GM12878 (cell line): ENCODE measurements around the gene DGKA. TPM values are rescaled to one million over a fixed set of nuclear protein-coding genes. Genes with fewer than 3 reads are reported as not detected.

ENCODE experiments used
- ATAC-seq: fragments of 200-7000 bp; cut with Tn5 transposase; 3 replicates; pipeline ENCODE4 v1.9.1; 2020; ENCODE audit warnings: mild to moderate bottlenecking, moderate library complexity
- BruUV-seq: library from RNA; stranded (reverse); fragments of 400-500 nt; replicated peaks from 2 replicates; lab custom pipeline; 2021; lab: Mats Ljungman, UMichigan
- CTCF ChIA-PET: fragments of 300-600 bp; sonication (Branson Sonifier 250); formaldehyde crosslinking; extraction: SDS; loops from one replicate; lab custom pipeline; 2021; ENCODE audit warnings: inconsistent platforms; lab: Yijun Ruan, JAX
- POLR2A ChIA-PET: fragments of 350-600 bp; formaldehyde crosslinking; extraction: SDS; loops from one replicate; lab custom pipeline; 2021; ENCODE audit warnings: inconsistent platforms; lab: Charles Lee
- RAD21 ChIA-PET: fragments of 300-600 bp; sonication (Branson Sonifier 250); formaldehyde crosslinking; loops from one replicate; lab custom pipeline; 2023; ENCODE audit warnings: antibody characterized with exemption; ENCODE audit not compliant: unreplicated experiment; lab: Charles Lee
- SMC1A ChIA-PET: fragments of 300-600 bp; sonication (Branson Sonifier 250); formaldehyde crosslinking; loops from one replicate; lab custom pipeline; 2023; ENCODE audit not compliant: unreplicated experiment, uncharacterized antibody; lab: Charles Lee
- DNase-seq: peaks from one replicate; pipeline ENCODE4 v3.0.0-alpha.2; 2011; ENCODE audit warnings: low read depth, low spot score
- FAIRE-seq: peaks from 3 replicates; lab custom pipeline; 2011; peaks lifted over from hg19 to GRCh38; lab: Jason Lieb, UNC
- H2AFZ ChIP-seq: 2 replicates; pipeline ENCODE4 v1.6.0; 2011; ENCODE audit warnings: low read depth, low read length, control low read depth; ENCODE audit not compliant: control insufficient read depth
- H3K27ac ChIP-seq: 2 replicates; pipeline ENCODE4 v1.5.1; 2011; ENCODE audit warnings: control low read depth; ENCODE audit not compliant: control insufficient read depth, insufficient read depth
- H3K27me3 ChIP-seq, 2 experiments: replicated peaks in 1 of 2; 2 replicates each; pipeline versions ENCODE4 v1.6.0 to v1.6.1; 2011; ENCODE audit warnings: low read length in 1 of 2; ENCODE audit not compliant: control insufficient read depth in 2 of 2, insufficient read depth in 2 of 2
- H3K36me3 ChIP-seq, 2 experiments: 2 replicates each; pipeline ENCODE4 v1.5.1; 2011; ENCODE audit warnings: low read length in 1 of 2; ENCODE audit not compliant: control insufficient read depth in 2 of 2, insufficient read depth in 2 of 2
- H3K4me1 ChIP-seq: 2 replicates; pipeline ENCODE4 v1.6.1; 2011; ENCODE audit warnings: mild to moderate bottlenecking, low read length, moderate library complexity, mixed read lengths; ENCODE audit not compliant: control insufficient read depth, insufficient read depth
- H3K4me2 ChIP-seq: 2 replicates; pipeline ENCODE4 v1.6.0; 2011; ENCODE audit warnings: control low read depth; ENCODE audit not compliant: control insufficient read depth, insufficient read depth
- H3K4me3 ChIP-seq: fragments of 200-600 bp; sonication (generic); 2 replicates; pipeline ENCODE4 v1.5.1; 2016
- H3K79me2 ChIP-seq: 2 replicates; pipeline ENCODE4 v1.6.0; 2011; ENCODE audit warnings: low read length; ENCODE audit not compliant: control insufficient read depth, insufficient read depth
- H3K9ac ChIP-seq: 2 replicates; pipeline ENCODE4 v1.8.0; 2011; ENCODE audit warnings: low read length, control low read depth, mixed read lengths; ENCODE audit not compliant: control insufficient read depth, insufficient read depth
- H3K9me3 ChIP-seq: replicated peaks from 3 replicates; pipeline ENCODE4 v1.5.1; 2011; ENCODE audit warnings: mild to moderate bottlenecking, low read length; ENCODE audit not compliant: control insufficient read depth, insufficient read depth
- H4K20me1 ChIP-seq: 2 replicates; pipeline ENCODE4 v1.6.0; 2011; ENCODE audit not compliant: control insufficient read depth, insufficient read depth
- BMI1 ChIP-seq: fragments of 450-650 bp; IDR thresholded peaks from 2 replicates; pipeline ENCODE4 v1.6.1; 2016; ENCODE audit warnings: mild to moderate bottlenecking, moderate library complexity, borderline replicate concordance
- CREB1 ChIP-seq: IDR thresholded peaks from 2 replicates; pipeline ENCODE4 v1.6.1; 2012; ENCODE audit warnings: low read depth, mild to moderate bottlenecking, inconsistent platforms
- EGR1 ChIP-seq, 2 experiments: IDR thresholded peaks; 1 replicate in 1 of 2; 2 replicates in 1 of 2; pipeline ENCODE4 v1.6.1; 2011 to 2012; ENCODE audit warnings: low read depth in 2 of 2, low read length in 2 of 2, borderline replicate concordance in 1 of 2, mild to moderate bottlenecking in 1 of 2, moderate library complexity in 1 of 2
- IKZF1 ChIP-seq: fragments of 450-650 bp; conservative IDR thresholded peaks from 2 replicates; pipeline ENCODE4 v1.6.1; 2017; ENCODE audit warnings: antibody characterized with exemption, mild to moderate bottlenecking
- MEF2B ChIP-seq: fragments of 450-650 bp; IDR thresholded peaks from 2 replicates; pipeline ENCODE4 v1.6.1; 2018; ENCODE audit warnings: mild to moderate bottlenecking, moderate library complexity; ENCODE audit not compliant: partially characterized antibody, poor library complexity, severe bottlenecking
- NR2C2 ChIP-seq: IDR thresholded peaks from 2 replicates; pipeline ENCODE4 v1.6.1; 2011; ENCODE audit warnings: borderline replicate concordance, low read depth; ENCODE audit not compliant: control insufficient read depth, insufficient read length
- POLR2A ChIP-seq: IDR thresholded peaks from 2 replicates; pipeline ENCODE4 v1.6.1; 2011; ENCODE audit warnings: low read depth, mild to moderate bottlenecking, low read length
- SRF ChIP-seq, 2 experiments: IDR thresholded peaks; 2 replicates each; pipeline ENCODE4 v1.6.1; 2011; ENCODE audit warnings: low read depth in 2 of 2, low read length in 2 of 2, mild to moderate bottlenecking in 1 of 2, moderate library complexity in 1 of 2
- TCF12 ChIP-seq: IDR thresholded peaks from 2 replicates; pipeline ENCODE4 v1.6.1; 2011; ENCODE audit warnings: low read depth, mild to moderate bottlenecking, low read length
- YY1 ChIP-seq: IDR thresholded peaks from 2 replicates; pipeline ENCODE4 v1.6.1; 2011; ENCODE audit warnings: low read depth, mild to moderate bottlenecking, low read length
- WGBS: methylation state at CpG from one replicate; pipeline ENCODE4 v1.1.6; 2016; ENCODE audit warnings: low lambda C conversion rate; ENCODE audit not compliant: insufficient replicate concordance, insufficient coverage; ENCODE audit errors: missing lambda C conversion rate; 5-methylcytosine and 5-hydroxymethylcytosine counted together
- in situ Hi-C: fragments of 300-500 bp; cut with MboI; formaldehyde crosslinking; loops from 9 replicates; pipeline ENCODE4 v1.14.3; 2018; ENCODE audit warnings: mixed read lengths
- intact Hi-C: fragments of 100-400 bp; cut with micrococcal nuclease; formaldehyde crosslinking; loops from one replicate; pipeline ENCODE4 v1.14.2; 2022; ENCODE audit not compliant: unreplicated experiment
- polyA plus RNA-seq, 11 experiments: library from polyadenylated mRNA; depleted of rRNA in 4 of 11; unstranded in 6 of 11; stranded (reverse) in 5 of 11; fragments of >200 nt; fragmentation: Nextera tagmentation in 4 of 11; fragmentation: Illumina TruSeq in 1 of 11; extraction: Ambion mirVana in 4 of 11; extraction: Trizol in 1 of 11; gene quantifications; 1 replicate in 1 of 11; 2 replicates in 10 of 11; pipeline versions ENCODE4 v1.2.1 to v1.2.3, GENCODE V29; 2011 to 2016; ENCODE audit warnings: inconsistent platforms in 2 of 11, missing spikeins in 2 of 11, low read depth in 1 of 11
- total RNA-seq, 4 experiments: library from RNA; depleted of rRNA in 3 of 4; stranded (reverse); fragments of >200 nt in 3 of 4; fragmentation: Illumina TruSeq in 1 of 4; extraction: Trizol in 1 of 4; gene quantifications; 2 replicates each; pipeline versions ENCODE4 v1.2.1 to v1.2.3, GENCODE V29; 2013 to 2021

The DGKA gene
- total and polyA plus RNA-seq, 10 of the 15 experiments (the other 5 are each of a cell fraction or from before 2014, with no cell fraction given), result 14.0 to 65.5 (median 37.1) TPM

GRCh38 chr12:55931780-55932550 is 1.0 kb downstream of the DGKA start:
- peak overlapping the region; percentile 72 for H3K9ac ChIP-seq
- ChIA-PET CTCF (interaction anchor here (0.6 to 4.5 kb wide), 10 partner anchors 8 to 202 kb away, joined by 3 to 37 read pairs (median 8); no protein-coding TSS in a partner anchor), RAD21 (interaction anchor here (0.6 to 5.3 kb wide), 8 partner anchors 8 to 193 kb away, joined by 4 to 25 read pairs (median 11); partner anchors contain the start of genes DNAJC14, ORMDL2, RAB5B and SARNP), SMC1A (interaction anchor here (0.6 to 3.4 kb wide), 10 partner anchors 8 to 194 kb away, joined by 3 to 16 read pairs (median 4); partner anchors contain the start of genes DNAJC14, ORMDL2 and SARNP), POLR2A (interaction anchor here (0.5 to 7.3 kb wide), 18 partner anchors 15 to 1651 kb away, joined by 3 to 66 read pairs (median 4); partner anchors contain the start of genes CD63, DNAJC14, HNRNPA1 and ORMDL2)
- H3K79me2 ChIP-seq, result peaks cover 32% of the 10 kb centered on the region
- no peaks in the 10 kb centered on the region; a peak in 1 of 4 replicates for H3K36me3 ChIP-seq
- peaks cover 8% of the 10 kb centered on the region; the same call in 1 of the 2 replicates for H3K4me1 ChIP-seq
- in situ Hi-C loops (no loop called here), intact Hi-C loops (loop anchor here (1.0 kb wide), 1 partner anchor 41 kb away; no protein-coding TSS in a partner anchor)
- H3K27ac ChIP-seq, result peak overlapping the region; percentile 83
- 1% methylated on average over 34 of the region's 60 CpGs for WGBS
- no peaks in the 10 kb centered on the region for H3K27me3 ChIP-seq
- H3K4me2 ChIP-seq, result peak overlapping the region; percentile 79
- H4K20me1 ChIP-seq, result no peaks in the 10 kb centered on the region
- no peak for TF ChIP-seq BMI1
- TF ChIP-seq YY1, result 0 out of 2 replicates have a peak, but pooled peaks have one; percentile 12
- peak; percentile 18; the same call in 1 of the 2 replicates for TF ChIP-seq CREB1
- TF ChIP-seq POLR2A, result peak; percentile 45
- TF ChIP-seq MEF2B, result peak; percentile 6
- peak in 1 of 2 experiments; percentile 23; a peak in 1 of 4 replicates for TF ChIP-seq SRF (IDR thresholded peaks at IDR 0.05; ENCODE audit: low read depth in 2 of 2, low read length in 2 of 2)
- 0 out of 2 replicates have a peak, but pooled peaks have one; percentile 23 for TF ChIP-seq IKZF1
- TF ChIP-seq NR2C2, result no peak
- peak in 1 of 2 experiments; percentile 22; a peak in 1 of 3 replicates for TF ChIP-seq EGR1 (IDR thresholded peaks at IDR 0.05; ENCODE audit: borderline replicate concordance in 1 of 2, low read depth in 2 of 2, low read length in 2 of 2)
- TF ChIP-seq TCF12, result 0 out of 2 replicates have a peak, but pooled peaks have one; percentile 4
- peak overlapping the region; percentile 53 for H2AFZ ChIP-seq
- BruUV-seq, result no TSS peak
- no peaks in the 10 kb centered on the region for H3K9me3 ChIP-seq
- FAIRE-seq (no peak), DNase-seq (no peak), ATAC-seq (peak; percentile 28)
- H3K4me3 ChIP-seq, result peak overlapping the region; percentile 99
